ENCODE data around the gene AQP7. TPM values are rescaled to one million over a fixed set of nuclear protein-coding genes. Genes with fewer than 3 reads are reported as not detected.

Gene AQP7
- not detected in 2 replicates for total RNA-seq

DNA sequence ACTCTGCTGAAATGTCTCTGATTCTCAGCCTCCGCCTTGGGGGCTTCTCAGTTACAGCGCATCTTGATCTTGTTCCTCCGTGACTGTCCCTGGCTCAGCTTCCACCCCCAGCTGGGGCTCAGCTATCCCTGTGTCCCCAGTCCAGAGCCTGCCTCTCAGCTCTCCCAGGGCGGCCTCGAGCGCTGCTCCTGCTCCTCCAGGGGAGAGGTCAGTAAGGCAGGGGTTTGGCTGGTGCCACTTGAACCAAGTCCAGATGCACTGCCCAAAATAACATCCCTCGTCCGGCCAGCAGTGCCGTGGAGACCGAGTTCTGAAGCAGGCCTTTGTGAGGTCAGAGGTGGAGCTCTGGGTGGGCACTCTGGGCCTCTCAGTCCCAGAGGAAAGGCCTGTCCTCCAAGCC is at the start of gene AQP7:
AQP7 (minus strand) TSS at position 198 of the 400 bp plus-strand sequence. CDS start 1,306 bp downstream, outside the sequence.

DNA sequence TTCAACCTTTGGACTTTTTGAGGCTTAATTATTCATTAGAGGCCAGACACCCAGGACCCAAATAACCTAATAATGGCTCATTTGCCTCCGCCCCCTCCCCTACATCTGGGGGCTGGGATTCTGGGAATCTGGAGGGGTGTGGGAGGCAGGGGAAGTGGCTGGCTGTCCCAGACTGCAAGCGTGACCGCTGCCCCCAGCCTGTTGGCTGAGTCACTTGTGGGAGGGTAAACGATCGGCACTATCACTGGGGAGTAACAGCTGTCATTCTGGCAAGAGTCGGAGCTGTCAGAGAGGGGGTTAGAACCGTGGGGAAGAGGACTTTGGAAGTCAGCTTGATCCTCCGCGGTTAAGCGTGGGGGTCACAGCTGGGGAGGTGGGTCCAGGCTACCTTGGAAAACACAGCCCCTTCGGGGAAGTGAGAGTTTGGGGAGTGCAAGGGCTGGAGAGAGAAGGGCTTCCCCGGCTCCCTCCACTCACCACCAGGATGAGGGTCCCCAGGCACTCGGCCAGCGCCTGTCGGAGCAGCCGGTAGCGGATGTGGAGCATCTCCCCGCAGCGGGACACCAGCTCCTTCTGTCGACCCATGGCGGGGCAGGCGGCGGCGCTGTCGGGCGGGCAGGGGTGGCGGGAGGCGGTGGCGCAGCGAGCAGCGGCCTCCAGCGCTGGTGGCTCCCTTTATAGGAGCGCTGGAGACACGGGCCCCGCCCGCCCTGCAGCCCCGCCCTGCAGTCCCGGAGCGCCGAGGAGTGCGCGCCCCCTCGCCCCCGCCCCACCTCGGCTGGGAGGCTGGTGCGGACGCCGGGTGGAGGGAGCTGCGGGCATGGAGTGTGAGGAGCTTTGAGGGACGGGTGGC is 44.8 kb upstream of the AQP7 start, which contains the start of gene AQP3:
AQP3 (minus strand) TSS at position 648 of the 853 bp plus-strand sequence; CDS start at position 585, 63 bp downstream.

Other genes with a start within 250 kb of the AQP7 start
- 95.3 and 220 TPM in 2 replicates for gene B4GALT1, start 235.2 kb downstream of the AQP7 start, total RNA-seq
- not detected in 2 replicates for gene SPINK4, start 162.4 kb downstream of the AQP7 start, total RNA-seq
- gene BAG1, start 137.9 kb downstream of the AQP7 start, total RNA-seq = 17.8 and 23.3 TPM in 2 replicates
- 57.7 and 62.8 TPM in 2 replicates for gene CHMP5, start 137.5 kb downstream of the AQP7 start, total RNA-seq
- gene NFX1, start 112.1 kb downstream of the AQP7 start, total RNA-seq = 11.0 and 15.9 TPM in 2 replicates
- 0.36 and 2.6 TPM in 2 replicates for gene AQP3, start 45.0 kb upstream of the AQP7 start, total RNA-seq
- 23.5 and 33.5 TPM in 2 replicates for gene NOL6, start 71.4 kb upstream of the AQP7 start, total RNA-seq
- gene ANKRD18B, start 121.7 kb upstream of the AQP7 start, total RNA-seq = not detected in 2 replicates